Measurements from ENCODE around the gene RANBP9.

DNA sequence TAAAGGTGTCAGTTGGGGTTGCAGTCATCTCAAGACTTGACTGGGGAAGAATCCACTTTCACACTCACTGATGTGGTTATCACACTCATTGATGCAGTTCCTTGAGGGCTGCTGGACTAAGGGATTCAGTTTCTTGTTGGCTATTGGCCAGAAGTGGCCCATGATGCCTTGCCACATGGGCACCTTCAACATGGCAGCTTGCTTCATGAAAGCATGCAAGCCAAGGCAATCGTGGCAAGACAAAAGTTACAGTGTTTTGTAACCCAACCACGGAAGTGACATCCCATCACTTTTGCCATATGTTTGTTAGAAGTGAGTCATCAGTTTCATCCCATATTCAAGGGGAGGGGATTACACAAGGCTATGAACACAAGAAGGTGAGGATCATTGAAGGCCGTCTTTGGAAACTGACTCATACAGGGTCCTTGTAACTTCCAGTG lies 3.8 kb upstream of the RANBP9 start:
- TF ChIP-seq SUZ12 (IDR thresholded peaks at IDR 0.05; ENCODE audit: extremely low read depth, insufficient read depth, insufficient read length) (no peak), ZNF274 (IDR thresholded peaks at IDR 0.05; ENCODE audit: low read depth, low read length) (no peak)
